ENCODE measurements around the gene ATG101.

Gene ATG101

GRCh38 chr12:52093346-52093745, 23.6 kb downstream of the ATG101 start:
- in situ Hi-C loops (cut with HindIII; ENCODE audit: low sequenced_read_pairs) = loop anchor here (10.0 kb wide), 1 partner anchor 59 kb away; no protein-coding TSS in a partner anchor

DNA sequence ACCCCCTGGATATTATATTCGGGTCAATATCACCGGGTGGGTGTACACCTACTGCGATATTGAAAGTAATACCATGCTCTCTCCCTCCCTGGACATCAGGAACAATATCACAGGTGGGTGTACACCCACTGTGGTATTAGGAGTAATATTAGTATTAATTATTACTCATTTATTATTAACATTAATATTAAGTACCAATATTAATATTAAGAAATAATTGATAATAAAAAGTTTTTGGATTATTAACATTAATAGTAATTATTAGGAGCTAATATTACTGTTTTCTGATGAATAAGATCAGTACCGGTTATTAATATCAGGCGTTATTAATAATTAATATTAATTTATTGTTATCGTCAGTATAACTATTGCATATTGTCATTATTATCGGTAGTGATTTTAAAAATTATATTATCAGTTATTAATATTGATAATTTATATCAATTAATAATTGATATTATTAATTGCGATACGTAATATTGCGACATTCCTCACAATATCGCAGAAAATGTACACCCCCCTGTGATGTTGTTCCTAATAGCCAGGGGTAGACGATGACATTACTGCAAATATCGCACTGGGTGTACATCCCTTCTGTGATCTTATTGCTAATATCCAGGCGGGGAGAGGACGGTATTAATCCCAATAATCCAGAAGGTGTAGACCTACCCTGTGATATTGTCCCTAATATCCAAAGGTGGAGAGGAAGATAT, 26.7 kb downstream of the ATG101 start:
- in situ Hi-C loops (cut with HindIII; ENCODE audit: low sequenced_read_pairs) = loop anchor here (10.0 kb wide), 1 partner anchor 62 kb away; no protein-coding TSS in a partner anchor

- in situ Hi-C loops (cut with HindIII; ENCODE audit: low sequenced_read_pairs) = loop anchor here (10.0 kb wide), 1 partner anchor 62 kb away; no protein-coding TSS in a partner anchor
Measured at GRCh38 chr12:52097045-52097666, 27.4 kb downstream of the ATG101 start.

GRCh38 chr12:52104431-52105089, 34.8 kb downstream of the ATG101 start:
- in situ Hi-C loops (cut with HindIII; ENCODE audit: low sequenced_read_pairs) = loop anchor here (25.0 kb wide), 1 partner anchor 142 kb away; the partner anchor contains the start of gene ACVR1B

DNA sequence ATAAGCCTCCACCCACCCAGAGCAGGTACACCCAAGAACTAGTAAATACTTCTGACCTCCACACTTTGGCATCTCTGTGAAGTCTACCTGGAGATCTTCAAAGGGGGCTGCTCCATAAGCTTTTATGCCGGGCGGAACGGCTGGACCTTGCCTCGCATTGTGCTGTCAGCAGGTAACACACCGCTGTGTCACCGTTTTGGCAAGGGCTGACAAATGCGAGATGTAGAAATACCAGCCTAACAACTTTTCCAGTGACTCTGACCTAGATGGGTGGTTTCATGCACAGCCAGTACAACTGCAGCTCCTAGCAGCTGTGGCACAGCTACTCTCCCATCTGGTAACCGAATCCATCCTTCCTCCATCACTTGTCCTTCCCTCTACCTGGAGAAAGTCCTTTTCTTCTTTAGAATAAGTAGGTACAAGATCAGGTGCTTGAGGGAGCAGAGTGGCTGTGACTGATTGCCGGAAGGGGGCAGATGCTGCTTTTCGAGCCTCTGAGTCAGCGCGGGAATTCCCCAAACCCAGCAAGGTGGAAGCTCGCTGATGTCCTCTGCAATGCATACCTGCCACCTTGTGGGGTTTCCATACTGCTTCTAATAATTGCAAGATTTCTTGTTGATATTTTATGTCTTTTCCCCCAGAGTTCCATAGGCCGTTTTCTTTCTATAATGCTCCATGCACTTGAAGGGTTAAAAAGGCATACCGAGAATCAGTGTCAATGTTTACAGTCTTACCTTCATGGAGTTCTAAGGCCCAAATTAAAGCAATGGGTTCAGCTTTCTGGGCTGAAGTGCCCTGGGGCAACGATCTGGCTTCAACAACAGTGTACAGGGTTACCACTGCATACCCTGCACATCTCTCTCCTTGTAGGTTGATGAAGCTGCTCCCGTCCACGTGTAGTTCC, 46.7 kb downstream of the ATG101 start:
- in situ Hi-C loops (cut with HindIII; ENCODE audit: low sequenced_read_pairs) = loop anchor here (25.0 kb wide), 1 partner anchor 154 kb away; the partner anchor contains the start of gene ACVR1B

- in situ Hi-C loops (cut with HindIII; ENCODE audit: low sequenced_read_pairs) = loop anchor here (25.0 kb wide), 1 partner anchor 156 kb away; the partner anchor contains the start of gene ACVR1B
Measured at GRCh38 chr12:52117806-52118475, 48.2 kb downstream of the ATG101 start.

DNA sequence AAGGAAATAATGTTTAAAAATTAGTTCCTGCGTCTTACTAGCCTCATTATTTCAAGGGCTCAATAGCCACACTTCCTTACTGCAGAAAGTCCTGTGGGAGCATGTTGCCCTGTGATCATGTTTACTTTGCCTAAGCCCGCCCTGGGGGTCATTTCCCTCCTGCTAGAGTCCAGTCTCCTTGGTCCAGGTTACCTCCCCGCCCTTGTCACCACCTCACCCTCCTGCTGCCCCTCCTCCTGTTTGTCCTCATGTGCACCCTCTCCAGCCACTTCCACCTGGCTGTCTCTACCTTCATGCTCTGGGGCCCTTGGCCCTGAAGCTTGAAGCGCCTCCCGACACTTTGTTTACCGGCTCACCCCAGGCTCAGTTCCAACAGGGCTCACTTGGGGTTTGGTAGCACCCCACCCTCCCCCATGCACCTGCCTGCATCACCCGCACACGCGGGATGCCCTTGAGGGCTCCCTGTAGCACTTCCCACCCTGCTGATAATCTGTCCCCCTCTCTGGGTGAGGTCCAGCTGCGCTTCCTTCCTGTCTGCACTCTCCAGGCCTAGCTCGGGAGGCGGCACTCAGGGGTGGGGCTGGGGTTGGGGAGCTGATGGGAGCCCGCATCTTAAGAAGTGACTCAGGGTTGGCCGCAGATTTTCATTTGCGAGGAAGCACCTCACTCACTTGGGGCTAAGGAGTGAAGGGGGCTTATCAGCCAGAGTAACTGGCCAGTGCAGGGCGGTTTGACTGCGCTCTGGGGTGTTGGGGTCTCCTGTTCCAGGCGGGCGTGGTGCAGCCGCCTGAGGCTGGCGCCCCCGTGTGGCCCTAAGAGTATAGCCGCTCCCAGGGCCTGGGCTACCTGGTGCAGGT, 49.8 kb downstream of the ATG101 start:
- in situ Hi-C loops (cut with HindIII; ENCODE audit: low sequenced_read_pairs) = loop anchor here (25.0 kb wide), 1 partner anchor 157 kb away; the partner anchor contains the start of gene ACVR1B

DNA sequence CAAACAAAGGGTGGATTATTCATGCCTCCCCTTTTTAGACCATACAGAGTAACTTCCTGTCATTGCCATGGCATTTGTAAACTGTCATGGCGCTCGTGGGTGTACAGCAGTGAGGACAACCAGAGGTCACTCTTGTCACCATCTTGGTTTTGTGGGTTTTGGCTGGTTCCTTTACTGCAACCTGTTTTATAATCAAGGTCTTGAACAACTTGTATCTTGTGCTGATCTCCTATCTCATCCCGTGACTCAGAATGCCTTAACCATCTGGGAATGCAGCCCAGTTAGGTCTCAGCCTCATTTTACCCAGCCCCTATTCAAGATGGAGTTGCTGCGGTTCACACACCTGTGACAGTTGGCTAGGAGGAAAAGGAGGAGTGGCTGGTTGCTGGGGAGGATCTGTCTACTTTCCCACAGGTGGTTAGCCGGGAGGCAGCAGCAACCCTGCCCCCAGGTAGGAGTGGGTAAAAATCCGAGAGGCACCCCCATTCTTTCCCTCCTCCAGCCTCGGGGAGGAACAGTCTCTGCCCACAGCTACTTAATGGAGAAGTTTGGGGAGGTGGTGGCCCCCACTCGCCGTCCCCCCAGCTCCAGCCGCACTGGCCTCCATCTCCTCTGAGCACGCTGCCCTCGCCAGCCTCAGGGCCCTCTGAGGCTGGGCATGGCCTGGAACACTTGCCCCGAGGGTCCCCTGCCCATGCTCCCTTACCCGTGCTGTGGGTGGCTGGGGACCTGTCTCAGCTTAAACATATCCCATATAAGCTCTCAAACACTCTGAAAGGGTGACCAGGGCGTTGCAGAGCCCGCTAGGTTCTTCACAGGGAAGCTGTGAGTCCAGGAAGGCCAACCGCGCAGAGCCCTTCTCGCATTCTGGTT, 51.4 kb downstream of the ATG101 start:
- in situ Hi-C loops (cut with HindIII; ENCODE audit: low sequenced_read_pairs) = loop anchor here (25.0 kb wide), 1 partner anchor 159 kb away; the partner anchor contains the start of gene ACVR1B

GRCh38 chr12:52121824-52122539, 52.2 kb downstream of the ATG101 start:
- in situ Hi-C loops (cut with HindIII; ENCODE audit: low sequenced_read_pairs) = loop anchor here (25.0 kb wide), 1 partner anchor 160 kb away; the partner anchor contains the start of gene ACVR1B

GRCh38 chr12:52122540-52122871, 52.7 kb downstream of the ATG101 start:
- in situ Hi-C loops (cut with HindIII; ENCODE audit: low sequenced_read_pairs) = loop anchor here (25.0 kb wide), 1 partner anchor 160 kb away; the partner anchor contains the start of gene ACVR1B

GRCh38 chr12:52122904-52123303, 53.1 kb downstream of the ATG101 start:
- in situ Hi-C loops (cut with HindIII; ENCODE audit: low sequenced_read_pairs) = loop anchor here (25.0 kb wide), 1 partner anchor 161 kb away; the partner anchor contains the start of gene ACVR1B

DNA sequence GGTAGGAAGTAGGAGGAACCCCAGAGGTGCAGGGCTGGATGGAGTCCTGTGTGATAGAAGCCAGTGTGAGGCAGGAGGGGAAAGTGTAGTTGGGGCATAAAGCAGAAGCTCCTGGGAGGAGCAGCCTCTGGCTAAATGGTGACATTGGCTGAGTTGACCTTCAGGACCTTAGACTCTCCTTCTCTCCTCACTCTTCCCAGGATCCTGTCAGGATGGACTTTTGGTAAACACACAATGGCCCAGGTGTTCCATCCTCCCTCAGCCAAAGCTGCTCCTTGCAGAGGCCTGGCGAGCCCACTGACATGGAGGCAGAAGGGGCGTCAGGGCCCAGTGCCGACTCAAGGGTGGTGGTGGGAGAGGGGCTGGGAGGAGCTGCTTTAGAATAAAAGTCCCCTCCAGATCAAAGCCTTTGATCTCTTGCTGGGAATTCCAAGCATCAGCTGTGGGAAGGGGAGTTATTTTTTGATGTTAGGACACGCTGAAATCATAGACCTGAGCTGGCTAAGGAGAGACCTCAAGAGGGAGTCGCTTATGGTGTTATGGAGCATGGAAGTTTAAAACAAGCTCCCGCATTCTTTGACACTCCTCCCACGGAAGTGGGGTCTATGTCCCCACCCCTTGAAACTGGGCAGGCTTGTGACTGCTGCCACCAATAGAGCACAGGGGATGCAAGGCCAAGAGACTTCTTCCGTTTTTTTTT, 53.9 kb downstream of the ATG101 start:
- in situ Hi-C loops (cut with HindIII; ENCODE audit: low sequenced_read_pairs) = loop anchor here (25.0 kb wide), 1 partner anchor 161 kb away; the partner anchor contains the start of gene ACVR1B

GRCh38 chr12:52125476-52125900, 55.7 kb downstream of the ATG101 start:
- in situ Hi-C loops (cut with HindIII; ENCODE audit: low sequenced_read_pairs) = no loop called here

- in situ Hi-C loops (cut with HindIII; ENCODE audit: low sequenced_read_pairs) = no loop called here
Measured at GRCh38 chr12:52126050-52126604, 56.3 kb downstream of the ATG101 start.

All from DLD1 (cell line).